Neural progenitor cell (in vitro differentiated cells): ENCODE data around the gene C10orf88. TPM values are rescaled to one million over a fixed set of nuclear protein-coding genes. Genes with fewer than 3 reads are reported as not detected.

Experiments used
- DNase-seq: peaks from one replicate; pipeline ENCODE4 v3.0.0-alpha.2; 2016; ENCODE audit warnings: low spot score
- H2AFZ ChIP-seq: fragments of 200-600 bp; sonication (generic); replicated peaks from 2 replicates; pipeline ENCODE4 v1.6.1; 2016; ENCODE audit warnings: antibody characterized with exemption
- H3F3A ChIP-seq: fragments of 200-600 bp; sonication (generic); 2 replicates; pipeline ENCODE4 v1.6.1; 2016; ENCODE audit warnings: antibody characterized with exemption, low read depth
- H3K27ac ChIP-seq: fragments of 200-600 bp; sonication (generic); 2 replicates; pipeline ENCODE4 v1.5.1; 2016; ENCODE audit warnings: mild to moderate bottlenecking
- H3K27me3 ChIP-seq: fragments of 200-600 bp; sonication (generic); 2 replicates; pipeline ENCODE4 v1.6.1; 2016; ENCODE audit warnings: mild to moderate bottlenecking, moderate library complexity
- H3K36me3 ChIP-seq: fragments of 200-600 bp; sonication (generic); 2 replicates; pipeline ENCODE4 v1.5.1; 2016
- H3K4me1 ChIP-seq: fragments of 200-600 bp; sonication (generic); 2 replicates; pipeline ENCODE4 v1.6.1; 2016; ENCODE audit warnings: mixed run types
- H3K4me2 ChIP-seq: fragments of 200-600 bp; sonication (generic); 2 replicates; pipeline ENCODE4 v1.6.1; 2016
- H3K4me3 ChIP-seq: fragments of 200-600 bp; sonication (generic); 2 replicates; pipeline ENCODE4 v1.5.1; 2016
- H3K79me2 ChIP-seq: fragments of 200-600 bp; sonication (generic); 2 replicates; pipeline ENCODE4 v1.6.1; 2016; ENCODE audit warnings: low read depth
- H3K9ac ChIP-seq: fragments of 200-600 bp; sonication (generic); 2 replicates; pipeline ENCODE4 v1.6.1; 2016
- H3K9me3 ChIP-seq: fragments of 200-600 bp; sonication (generic); 2 replicates; pipeline ENCODE4 v1.5.1; 2016; ENCODE audit warnings: low read depth
- H4K20me1 ChIP-seq: fragments of 200-600 bp; sonication (generic); 2 replicates; pipeline ENCODE4 v1.6.1; 2016; ENCODE audit warnings: low read depth
- H3K27ac Mint-ChIP-seq: 3 replicates; pipeline ENCODE4 v1.8.0; 2021; ENCODE audit warnings: mixed read lengths
- H3K27me3 Mint-ChIP-seq: 2 replicates; pipeline ENCODE4 v1.8.0; 2022; ENCODE audit warnings: low read depth, mild to moderate bottlenecking, inconsistent platforms, moderate library complexity, mixed read lengths; ENCODE audit not compliant: insufficient read depth
- H3K36me3 Mint-ChIP-seq: 3 replicates; pipeline ENCODE4 v1.8.0; 2021; ENCODE audit warnings: mixed read lengths
- H3K4me1 Mint-ChIP-seq: 3 replicates; pipeline ENCODE4 v1.8.0; 2021; ENCODE audit warnings: mixed read lengths
- H3K4me3 Mint-ChIP-seq: 3 replicates; pipeline ENCODE4 v1.8.0; 2021; ENCODE audit warnings: mild to moderate bottlenecking, moderate library complexity, mixed read lengths
- H3K9me3 Mint-ChIP-seq: 3 replicates; pipeline ENCODE4 v1.8.0; 2020; ENCODE audit warnings: mixed read lengths
- CTCF ChIP-seq: fragments of 200-600 bp; sonication (generic); IDR thresholded peaks from 2 replicates; pipeline ENCODE4 v1.5.1; 2017; ENCODE audit warnings: antibody characterized with exemption, mild to moderate bottlenecking
- EZH2 ChIP-seq: fragments of 200-600 bp; sonication (generic); IDR thresholded peaks from 2 replicates; pipeline ENCODE4 v1.6.1; 2017; ENCODE audit warnings: antibody characterized with exemption, mild to moderate bottlenecking, moderate library complexity
- EZH2phosphoT487 ChIP-seq: fragments of 200-600 bp; sonication (generic); IDR thresholded peaks from 2 replicates; pipeline ENCODE4 v1.6.1; 2017; ENCODE audit warnings: antibody characterized with exemption
- total RNA-seq: library from RNA; depleted of rRNA; stranded (reverse); fragments of >200 nt; gene quantifications from 2 replicates; pipeline ENCODE4 v1.2.3, GENCODE V29; 2015; ENCODE audit warnings: low replicate concordance

The C10orf88 gene
- total RNA-seq, 1 donor from 2014 or later: 17.7 TPM

- H3K4me1 Mint-ChIP-seq: peaks cover 4% of the 10 kb centered on the region
- no peaks in the 10 kb centered on the region for H4K20me1 ChIP-seq
- H3K9me3 ChIP-seq: no peaks in the 10 kb centered on the region
- no peak overlapping the region for H3K27ac ChIP-seq
- H3K9me3 Mint-ChIP-seq: no peaks in the 10 kb centered on the region
- H3K79me2 ChIP-seq: no peaks in the 10 kb centered on the region
- no peak overlapping the region for H3K9ac ChIP-seq
- H3K4me3 ChIP-seq: no peak overlapping the region
- H3K36me3 Mint-ChIP-seq: no peaks in the 10 kb centered on the region
- no peaks in the 10 kb centered on the region for H3K27me3 ChIP-seq
- H3K4me2 ChIP-seq: no peak overlapping the region
- peaks cover 6% of the 10 kb centered on the region for H3K4me1 ChIP-seq
- H2AFZ ChIP-seq: no peak overlapping the region
- no peak overlapping the region for H3K4me3 Mint-ChIP-seq
- H3K36me3 ChIP-seq: no peaks in the 10 kb centered on the region
- H3F3A ChIP-seq: peaks cover 9% of the 10 kb centered on the region
- TF ChIP-seq EZH2: no peak
- no peak for TF ChIP-seq EZH2phosphoT487
- no peak for TF ChIP-seq CTCF
- no peak for DNase-seq
- H3K27me3 Mint-ChIP-seq: no peaks in the 10 kb centered on the region
- no peak overlapping the region for H3K27ac Mint-ChIP-seq
Observed at GRCh38 chr10:122984708-122985107, 30.7 kb upstream of the C10orf88 start.

GRCh38 chr10:122983898-122984297 lies 29.9 kb upstream of the C10orf88 start:
- H3K4me1 Mint-ChIP-seq: peaks cover 5% of the 10 kb centered on the region
- no peaks in the 10 kb centered on the region for H3K79me2 ChIP-seq
- no peak overlapping the region for H3K27ac Mint-ChIP-seq

GRCh38 chr10:122981066-122981464 lies 27.0 kb upstream of the C10orf88 start:
- no peaks in the 10 kb centered on the region for H3K9me3 ChIP-seq
- no peak overlapping the region for H3K27ac ChIP-seq
- H3K4me3 ChIP-seq: peak overlapping the region; percentile 95
- peaks cover 9% of the 10 kb centered on the region for H3F3A ChIP-seq
- no peak overlapping the region for H3K27ac Mint-ChIP-seq
- peak overlapping the region; percentile 95 for H3K4me2 ChIP-seq
- peaks cover 3% of the 10 kb centered on the region for H3K27me3 Mint-ChIP-seq
- H3K4me1 ChIP-seq: peaks cover 9% of the 10 kb centered on the region
- H3K9ac ChIP-seq: no peak overlapping the region
- DNase-seq: peak; percentile 51
- no peaks in the 10 kb centered on the region for H3K36me3 ChIP-seq
- peaks cover 5% of the 10 kb centered on the region for H3K4me1 Mint-ChIP-seq
- no peaks in the 10 kb centered on the region for H4K20me1 ChIP-seq
- H3K36me3 Mint-ChIP-seq: no peaks in the 10 kb centered on the region
- no peaks in the 10 kb centered on the region for H3K9me3 Mint-ChIP-seq
- TF ChIP-seq EZH2: no peak
- no peak for TF ChIP-seq EZH2phosphoT487
- TF ChIP-seq CTCF: peak; percentile 52
- H2AFZ ChIP-seq: peak overlapping the region; percentile 38
- no peaks in the 10 kb centered on the region for H3K79me2 ChIP-seq
- H3K4me3 Mint-ChIP-seq: peak overlapping the region; percentile 86
- no peaks in the 10 kb centered on the region for H3K27me3 ChIP-seq

More at GRCh38 chr10:122983898-122984297, 29.9 kb upstream of the C10orf88 start:
- no peaks in the 10 kb centered on the region for H3K27me3 Mint-ChIP-seq
- TF ChIP-seq CTCF (no peak), EZH2phosphoT487 (no peak), EZH2 (no peak)
- H3K4me3 ChIP-seq: no peak overlapping the region
- DNase-seq: no peak
- H3K9me3 ChIP-seq: no peaks in the 10 kb centered on the region
- H3K27ac ChIP-seq: no peak overlapping the region
- H3K9ac ChIP-seq: no peak overlapping the region
- H3K9me3 Mint-ChIP-seq: no peaks in the 10 kb centered on the region
- peaks cover 9% of the 10 kb centered on the region for H3K4me1 ChIP-seq
- H4K20me1 ChIP-seq: no peaks in the 10 kb centered on the region
- no peak overlapping the region for H2AFZ ChIP-seq
- no peak overlapping the region for H3K4me2 ChIP-seq
- H3K36me3 Mint-ChIP-seq: no peaks in the 10 kb centered on the region
- peaks cover 9% of the 10 kb centered on the region for H3F3A ChIP-seq
- no peaks in the 10 kb centered on the region for H3K36me3 ChIP-seq
- no peaks in the 10 kb centered on the region for H3K27me3 ChIP-seq
- no peak overlapping the region for H3K4me3 Mint-ChIP-seq
